GM12878 (cell line): ENCODE measurements around the gene ITSN1.

Source experiments
- CEBPB ChIP-seq, 2 experiments: fragments of 150-350 bp in 1 of 2; IDR thresholded peaks; 2 replicates each; pipeline ENCODE4 v1.6.1; 2012 to 2014; ENCODE audit warnings: low read depth in 2 of 2, low read length in 2 of 2, borderline replicate concordance in 1 of 2, inconsistent platforms in 1 of 2
- EED ChIP-seq: sonication (generic); IDR thresholded peaks from 2 replicates; pipeline ENCODE4 v1.6.1; 2016; ENCODE audit warnings: antibody characterized with exemption, low read depth
- FOS ChIP-seq: IDR thresholded peaks from 3 replicates; pipeline ENCODE4 v1.6.1; 2011; ENCODE audit warnings: borderline replicate concordance; ENCODE audit not compliant: insufficient read length; ENCODE audit errors: extremely low read depth
- GABPA ChIP-seq: IDR thresholded peaks from 2 replicates; pipeline ENCODE4 v1.6.1; 2014; ENCODE audit warnings: antibody characterized with exemption, low read depth, mild to moderate bottlenecking, inconsistent platforms
- KDM1A ChIP-seq: fragments of 200-600 bp; sonication (generic); IDR thresholded peaks from 2 replicates; pipeline ENCODE4 v1.6.1; 2016; ENCODE audit warnings: borderline replicate concordance
- KLF5 ChIP-seq: fragments of 450-650 bp; IDR thresholded peaks from 2 replicates; pipeline ENCODE4 v1.6.1; 2014; ENCODE audit warnings: mild to moderate bottlenecking; ENCODE audit not compliant: partially characterized antibody
- NR2C2 ChIP-seq: IDR thresholded peaks from 2 replicates; pipeline ENCODE4 v1.6.1; 2011; ENCODE audit warnings: borderline replicate concordance, low read depth; ENCODE audit not compliant: control insufficient read depth, insufficient read length
- ZNF217 ChIP-seq: fragments of 450-650 bp; IDR thresholded peaks from 2 replicates; pipeline ENCODE4 v1.6.1; 2017; ENCODE audit warnings: antibody characterized with exemption, mild to moderate bottlenecking

DNA sequence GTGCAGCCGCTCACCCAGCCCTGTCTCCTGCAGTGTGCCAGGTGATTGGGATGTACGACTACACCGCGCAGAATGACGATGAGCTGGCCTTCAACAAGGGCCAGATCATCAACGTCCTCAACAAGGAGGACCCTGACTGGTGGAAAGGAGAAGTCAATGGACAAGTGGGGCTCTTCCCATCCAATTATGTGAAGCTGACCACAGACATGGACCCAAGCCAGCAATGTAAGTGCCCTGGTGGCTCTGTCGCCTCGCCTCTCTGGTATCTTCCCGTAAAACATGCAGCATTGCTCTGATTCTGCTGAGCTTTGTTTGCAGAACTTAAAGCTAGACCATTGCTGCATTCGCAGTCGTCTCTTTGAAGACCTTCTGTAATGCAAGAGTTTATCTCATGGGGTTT, 194.1 kb downstream of the ITSN1 start:
- TF ChIP-seq KDM1A: no peak
- TF ChIP-seq EED: no peak
- TF ChIP-seq CEBPB (IDR thresholded peaks at IDR 0.05; ENCODE audit: borderline replicate concordance in 1 of 2, low read depth in 2 of 2, low read length in 2 of 2): no peak
- no peak for TF ChIP-seq FOS
- TF ChIP-seq ZNF217: no peak
- no peak for TF ChIP-seq GABPA
- no peak for TF ChIP-seq KLF5
- no peak for TF ChIP-seq NR2C2
